ENCODE data around the gene PKHD1. TPM values are rescaled to one million over a fixed set of nuclear protein-coding genes. Genes with fewer than 3 reads are reported as not detected.

PKHD1 gene
- total and polyA plus RNA-seq, 4 experiments from 2014 or later = not detected

GRCh38 chr6:51598171-51598570 is 489.2 kb downstream of the PKHD1 start:
- Histone ChIP-seq H3K9me3 (ENCODE audit: control insufficient read depth in 1 of 2, low read length in 2 of 2) (no peaks in the 10 kb centered on the region), H3K36me3 (ENCODE audit: insufficient read depth, low read length) (no peaks in the 10 kb centered on the region), H3K4me3 (ENCODE audit: low read length in 2 of 2) (no peak overlapping the region), H3K27ac (ENCODE audit: low read depth, low read length) (no peak overlapping the region), H3K27me3 (ENCODE audit: insufficient read depth, low read length) (no peaks in the 10 kb centered on the region), H3K4me1 (ENCODE audit: insufficient read depth, low read length) (no peaks in the 10 kb centered on the region)
- Mint-ChIP-seq H3K27me3 (no peaks in the 10 kb centered on the region), H3K36me3 (no peaks in the 10 kb centered on the region), H3K27ac (no peak overlapping the region), H3K9me3 (peaks cover 3 to 24% (median 15%) of the 10 kb centered on the region in 8 donors), H3K4me1 (no peaks in the 10 kb centered on the region), H3K4me3 (no peak overlapping the region)
- intact Hi-C loops (cut with micrococcal nuclease) = no loop called here
- ChIA-PET POLR2A (ENCODE audit: partially characterized antibody) (interaction anchor here (0.6 kb wide), 1 partner anchor 15 kb away, joined by 3 read pairs; no protein-coding TSS in a partner anchor), CTCF (ENCODE audit: partially characterized antibody) (no interaction called here)
- no peak for DNase-seq

- Histone ChIP-seq H3K27me3 (ENCODE audit: insufficient read depth, low read length) (no peaks in the 10 kb centered on the region), H3K9me3 (ENCODE audit: control insufficient read depth in 1 of 2, low read length in 2 of 2) (no peaks in the 10 kb centered on the region), H3K36me3 (ENCODE audit: insufficient read depth, low read length) (no peaks in the 10 kb centered on the region), H3K4me3 (ENCODE audit: low read length in 2 of 2) (no peak overlapping the region), H3K27ac (ENCODE audit: low read depth, low read length) (no peak overlapping the region), H3K4me1 (ENCODE audit: insufficient read depth, low read length) (no peaks in the 10 kb centered on the region)
- Mint-ChIP-seq H3K36me3 (no peaks in the 10 kb centered on the region), H3K9me3 (peaks cover 0 to 28% (median 16%) of the 10 kb centered on the region in 8 donors), H3K4me1 (no peaks in the 10 kb centered on the region), H3K27me3 (no peaks in the 10 kb centered on the region), H3K4me3 (no peak overlapping the region), H3K27ac (no peak overlapping the region)
- DNase-seq = no peak
- ChIA-PET POLR2A (ENCODE audit: partially characterized antibody) (no interaction called here), CTCF (ENCODE audit: partially characterized antibody) (no interaction called here)
- intact Hi-C loops (cut with micrococcal nuclease) = no loop called here
Measured at GRCh38 chr6:51594981-51595380, 492.4 kb downstream of the PKHD1 start.

GRCh38 chr6:51585264-51585663 is 502.1 kb downstream of the PKHD1 start:
- Histone ChIP-seq H3K27ac (ENCODE audit: low read depth, low read length) (no peak overlapping the region), H3K4me1 (ENCODE audit: insufficient read depth, low read length) (no peaks in the 10 kb centered on the region), H3K9me3 (ENCODE audit: control insufficient read depth in 1 of 2, low read length in 2 of 2) (no peaks in the 10 kb centered on the region), H3K4me3 (ENCODE audit: low read length in 2 of 2) (no peak overlapping the region), H3K36me3 (ENCODE audit: insufficient read depth, low read length) (no peaks in the 10 kb centered on the region), H3K27me3 (ENCODE audit: insufficient read depth, low read length) (no peaks in the 10 kb centered on the region)
- H3K4me1 Mint-ChIP-seq = no peaks in the 10 kb centered on the region
- H3K4me3 Mint-ChIP-seq = no peak overlapping the region
- intact Hi-C loops (cut with micrococcal nuclease) = no loop called here
- H3K27me3 Mint-ChIP-seq = no peaks in the 10 kb centered on the region
- no peaks in the 10 kb centered on the region for H3K36me3 Mint-ChIP-seq
- H3K27ac Mint-ChIP-seq = no peak overlapping the region
- H3K9me3 Mint-ChIP-seq = peaks cover 0 to 9% (median 3%) of the 10 kb centered on the region in 8 donors
- ChIA-PET POLR2A (ENCODE audit: partially characterized antibody) (no interaction called here), CTCF (ENCODE audit: partially characterized antibody) (no interaction called here)
- no peak for DNase-seq

GRCh38 chr6:51584163-51584562 is 503.2 kb downstream of the PKHD1 start:
- Histone ChIP-seq H3K4me3 (ENCODE audit: low read length in 2 of 2) (no peak overlapping the region), H3K36me3 (ENCODE audit: insufficient read depth, low read length) (no peaks in the 10 kb centered on the region), H3K4me1 (ENCODE audit: insufficient read depth, low read length) (no peaks in the 10 kb centered on the region), H3K27ac (ENCODE audit: low read depth, low read length) (no peak overlapping the region), H3K9me3 (ENCODE audit: control insufficient read depth in 1 of 2, low read length in 2 of 2) (no peaks in the 10 kb centered on the region), H3K27me3 (ENCODE audit: insufficient read depth, low read length) (no peaks in the 10 kb centered on the region)
- ChIA-PET CTCF (ENCODE audit: partially characterized antibody) (no interaction called here), POLR2A (ENCODE audit: partially characterized antibody) (no interaction called here)
- Mint-ChIP-seq H3K27ac (peak overlapping the region in 1 of 7 donors; percentile 5), H3K4me1 (no peaks in the 10 kb centered on the region), H3K36me3 (no peaks in the 10 kb centered on the region), H3K27me3 (no peaks in the 10 kb centered on the region), H3K9me3 (peaks cover 0 to 9% (median 2%) of the 10 kb centered on the region in 8 donors), H3K4me3 (no peak overlapping the region)
- no peak for DNase-seq
- intact Hi-C loops (cut with micrococcal nuclease) = no loop called here

- H3K4me3 Mint-ChIP-seq = no peak overlapping the region
- Histone ChIP-seq H3K9me3 (ENCODE audit: control insufficient read depth in 1 of 2, low read length in 2 of 2) (no peaks in the 10 kb centered on the region), H3K27me3 (ENCODE audit: insufficient read depth, low read length) (no peaks in the 10 kb centered on the region), H3K36me3 (ENCODE audit: insufficient read depth, low read length) (no peaks in the 10 kb centered on the region), H3K27ac (ENCODE audit: low read depth, low read length) (no peak overlapping the region), H3K4me3 (ENCODE audit: low read length in 2 of 2) (no peak overlapping the region), H3K4me1 (ENCODE audit: insufficient read depth, low read length) (no peaks in the 10 kb centered on the region)
- H3K27me3 Mint-ChIP-seq = no peaks in the 10 kb centered on the region
- ChIA-PET CTCF (ENCODE audit: partially characterized antibody) (no interaction called here), POLR2A (ENCODE audit: partially characterized antibody) (no interaction called here)
- H3K4me1 Mint-ChIP-seq = no peaks in the 10 kb centered on the region
- no peaks in the 10 kb centered on the region for H3K36me3 Mint-ChIP-seq
- no peak overlapping the region for H3K27ac Mint-ChIP-seq
- no peak for DNase-seq
- peaks cover 2 to 9% (median 5%) of the 10 kb centered on the region in 8 donors for H3K9me3 Mint-ChIP-seq
- intact Hi-C loops (cut with micrococcal nuclease) = no loop called here
Measured at GRCh38 chr6:51578994-51579393, 508.4 kb downstream of the PKHD1 start.

GRCh38 chr6:51578362-51578761 is 509.1 kb downstream of the PKHD1 start:
- Mint-ChIP-seq H3K4me1 (no peaks in the 10 kb centered on the region), H3K36me3 (no peaks in the 10 kb centered on the region), H3K9me3 (peaks cover 2 to 9% (median 6%) of the 10 kb centered on the region in 8 donors), H3K4me3 (no peak overlapping the region), H3K27ac (no peak overlapping the region), H3K27me3 (no peaks in the 10 kb centered on the region)
- intact Hi-C loops (cut with micrococcal nuclease) = no loop called here
- Histone ChIP-seq H3K4me3 (ENCODE audit: low read length in 2 of 2) (no peak overlapping the region), H3K36me3 (ENCODE audit: insufficient read depth, low read length) (no peaks in the 10 kb centered on the region), H3K4me1 (ENCODE audit: insufficient read depth, low read length) (no peaks in the 10 kb centered on the region), H3K9me3 (ENCODE audit: control insufficient read depth in 1 of 2, low read length in 2 of 2) (no peaks in the 10 kb centered on the region), H3K27ac (ENCODE audit: low read depth, low read length) (no peak overlapping the region), H3K27me3 (ENCODE audit: insufficient read depth, low read length) (no peaks in the 10 kb centered on the region)
- CTCF ChIA-PET (ENCODE audit: partially characterized antibody) = no interaction called here
- POLR2A ChIA-PET (ENCODE audit: partially characterized antibody) = no interaction called here
- DNase-seq = no peak

- intact Hi-C loops (cut with micrococcal nuclease) = no loop called here
- Mint-ChIP-seq H3K4me1 (no peaks in the 10 kb centered on the region), H3K27ac (no peak overlapping the region), H3K9me3 (peaks cover 1 to 16% (median 5%) of the 10 kb centered on the region in 8 donors), H3K27me3 (no peaks in the 10 kb centered on the region), H3K36me3 (no peaks in the 10 kb centered on the region), H3K4me3 (no peak overlapping the region)
- Histone ChIP-seq H3K9me3 (ENCODE audit: control insufficient read depth in 1 of 2, low read length in 2 of 2) (no peaks in the 10 kb centered on the region), H3K36me3 (ENCODE audit: insufficient read depth, low read length) (no peaks in the 10 kb centered on the region), H3K27me3 (ENCODE audit: insufficient read depth, low read length) (no peaks in the 10 kb centered on the region), H3K4me1 (ENCODE audit: insufficient read depth, low read length) (no peaks in the 10 kb centered on the region), H3K4me3 (ENCODE audit: low read length in 2 of 2) (no peak overlapping the region), H3K27ac (ENCODE audit: low read depth, low read length) (no peak overlapping the region)
- ChIA-PET CTCF (ENCODE audit: partially characterized antibody) (no interaction called here), POLR2A (ENCODE audit: partially characterized antibody) (no interaction called here)
- no peak for DNase-seq
Measured at GRCh38 chr6:51574040-51574439, 513.4 kb downstream of the PKHD1 start.

- Mint-ChIP-seq H3K27me3 (no peaks in the 10 kb centered on the region), H3K4me3 (no peak overlapping the region), H3K27ac (no peak overlapping the region), H3K36me3 (no peaks in the 10 kb centered on the region), H3K9me3 (peaks cover 0 to 12% (median 4%) of the 10 kb centered on the region in 8 donors), H3K4me1 (no peaks in the 10 kb centered on the region)
- Histone ChIP-seq H3K9me3 (ENCODE audit: control insufficient read depth in 1 of 2, low read length in 2 of 2) (no peaks in the 10 kb centered on the region), H3K4me1 (ENCODE audit: insufficient read depth, low read length) (no peaks in the 10 kb centered on the region), H3K4me3 (ENCODE audit: low read length in 2 of 2) (no peak overlapping the region), H3K27me3 (ENCODE audit: insufficient read depth, low read length) (no peaks in the 10 kb centered on the region), H3K36me3 (ENCODE audit: insufficient read depth, low read length) (no peaks in the 10 kb centered on the region), H3K27ac (ENCODE audit: low read depth, low read length) (no peak overlapping the region)
- intact Hi-C loops (cut with micrococcal nuclease) = no loop called here
- POLR2A ChIA-PET (ENCODE audit: partially characterized antibody) = no interaction called here
- no peak for DNase-seq
- CTCF ChIA-PET (ENCODE audit: partially characterized antibody) = no interaction called here
Measured at GRCh38 chr6:51571168-51571567, 516.2 kb downstream of the PKHD1 start.
